ENCODE data around the gene FRMD5. TPM values are rescaled to one million over a fixed set of nuclear protein-coding genes. Genes with fewer than 3 reads are reported as not detected.
A peak's percentile ranks its signal among the peaks of the same experiment; 100 is the strongest.
"Not testable (repeated sequence)": the region's sequence is repeated elsewhere in the genome, so short reads cannot be mapped to it uniquely, and the experiment has no call there.

Gene FRMD5
- total RNA-seq, 1 donor from 2014 or later: 42.5 TPM

DNA sequence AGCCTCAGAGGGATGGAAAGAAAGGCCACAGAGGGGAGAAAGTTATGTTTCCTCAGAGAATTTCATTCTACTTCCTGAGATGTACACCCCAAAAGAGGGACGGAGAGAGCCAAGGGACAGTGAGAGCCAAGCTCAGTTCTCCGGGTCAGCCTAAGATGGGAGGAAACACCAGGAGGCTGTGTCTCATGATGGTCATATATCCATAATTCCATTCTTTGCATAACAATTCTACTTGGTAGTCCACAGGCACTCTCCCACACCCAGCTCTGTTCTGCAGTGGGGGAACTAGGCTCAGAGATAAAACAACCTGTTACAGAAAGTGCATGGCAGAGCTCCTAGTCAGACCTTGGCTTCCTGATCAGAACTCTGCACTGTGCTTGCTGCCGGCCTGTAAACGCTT, 313.8 kb downstream of the FRMD5 start:
- intact Hi-C loops (cut with micrococcal nuclease): no loop called here
- DNase-seq (no peak), ATAC-seq (peak; percentile 18)

DNA sequence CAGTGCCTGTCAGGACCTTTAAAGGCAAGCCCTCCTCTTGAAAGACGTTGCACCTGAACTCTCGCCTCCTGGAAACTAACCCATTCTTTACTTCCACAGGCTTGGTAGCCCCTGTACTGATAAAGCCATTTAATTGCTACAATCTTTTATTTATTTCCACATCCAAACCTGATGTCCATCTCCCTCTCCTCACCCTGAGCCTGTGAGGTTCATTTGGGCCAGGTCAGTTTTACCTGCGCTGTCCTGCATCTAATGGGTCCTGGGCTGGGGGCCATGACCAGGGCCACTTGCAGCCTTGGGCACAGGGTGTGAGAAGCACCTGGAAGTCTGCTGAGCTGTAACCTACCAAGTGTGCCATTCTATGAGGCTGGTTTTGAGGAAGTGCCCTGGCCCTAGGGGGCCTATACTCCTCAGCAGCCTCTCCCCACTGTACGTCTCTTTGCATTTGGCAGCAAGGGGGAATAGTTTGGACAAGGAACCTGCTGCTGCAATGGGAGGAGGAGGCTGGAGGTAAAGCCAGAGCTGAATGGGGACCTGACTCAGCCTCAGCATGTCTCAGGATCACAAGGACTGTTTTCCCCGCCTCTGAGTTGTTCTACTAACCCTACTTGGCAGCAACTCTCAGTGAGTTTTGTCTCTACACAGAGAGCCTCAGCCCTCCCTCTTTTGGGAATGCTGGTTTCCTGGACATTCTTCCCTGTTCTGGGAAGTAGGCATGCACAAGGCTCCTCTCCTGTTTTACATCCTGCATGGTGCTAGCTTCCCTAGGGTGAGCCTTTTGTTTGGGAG, 314.5 kb downstream of the FRMD5 start:
- DNase-seq (no peak), ATAC-seq (peak; percentile 21)
- intact Hi-C loops (cut with micrococcal nuclease): no loop called here

- intact Hi-C loops (cut with micrococcal nuclease): no loop called here
- DNase-seq: peak; percentile 66
- ATAC-seq: peak; percentile 84
Observed at GRCh38 chr15:43879386-43880355, 315.4 kb downstream of the FRMD5 start.

DNA sequence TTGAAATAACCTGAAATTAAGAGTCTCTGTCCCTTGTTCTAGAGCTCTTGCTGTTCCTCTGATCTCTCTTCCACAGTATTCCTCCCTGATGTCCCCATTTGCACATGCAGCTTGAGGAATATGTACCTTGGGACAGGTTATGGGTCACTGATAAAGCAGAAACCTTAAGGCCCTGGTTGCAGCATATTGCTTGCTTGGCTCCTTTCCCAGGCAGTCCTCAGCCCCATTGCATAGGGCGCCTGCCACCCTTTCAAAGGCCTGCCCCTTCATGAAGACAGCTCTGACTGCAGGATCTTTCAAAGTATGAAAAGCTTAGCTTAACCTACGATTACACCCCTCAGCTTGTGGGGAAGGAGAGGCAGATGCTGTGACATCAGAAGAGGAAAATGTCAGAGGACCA, 316.6 kb downstream of the FRMD5 start:
- DNase-seq: no peak
- peak; percentile 43 for ATAC-seq
- intact Hi-C loops (cut with micrococcal nuclease): no loop called here

DNA sequence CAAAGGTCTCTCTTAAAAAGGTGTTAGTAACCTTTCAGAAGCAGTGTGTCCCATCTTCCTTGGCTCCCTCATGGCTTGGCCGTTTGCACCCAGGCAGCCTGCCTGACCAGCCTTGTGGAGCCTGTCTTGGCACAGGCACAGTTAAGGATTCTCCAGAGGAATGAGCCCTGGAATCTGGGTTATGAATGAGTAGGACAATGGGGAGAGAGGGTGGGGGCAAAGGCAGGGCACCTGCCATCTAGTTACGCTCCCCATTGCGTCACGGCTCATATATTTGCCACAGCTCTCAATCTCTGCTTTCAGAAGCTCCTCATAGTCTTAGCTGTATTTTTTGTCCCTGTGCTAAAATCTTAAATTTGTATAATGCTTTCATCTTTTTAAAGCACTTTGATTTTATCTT, 317.7 kb downstream of the FRMD5 start:
- DNase-seq (peak; percentile 49), ATAC-seq (peak; percentile 43)
- intact Hi-C loops (cut with micrococcal nuclease): no loop called here

DNA sequence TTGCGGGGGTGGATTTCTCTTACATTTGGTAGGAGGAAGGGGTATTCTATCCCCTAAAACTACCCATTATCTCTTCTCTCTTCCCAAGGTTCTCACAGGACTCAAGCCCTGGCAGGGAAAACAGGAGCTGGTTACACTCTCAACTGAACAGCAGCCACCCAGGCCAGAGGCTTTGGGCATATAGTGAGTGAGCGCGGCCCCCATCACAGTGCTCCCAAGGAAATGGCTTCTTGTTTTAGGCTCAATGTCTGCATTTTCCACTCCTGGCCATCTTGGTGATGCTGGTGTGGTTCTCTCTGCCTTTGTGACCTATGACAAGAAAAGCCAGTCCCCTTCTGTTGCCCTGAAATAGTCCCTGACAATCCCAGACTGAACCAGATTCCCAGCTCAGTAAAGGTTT, 318.2 kb downstream of the FRMD5 start:
- intact Hi-C loops (cut with micrococcal nuclease): no loop called here
- ATAC-seq (no peak), DNase-seq (no peak)

GRCh38 chr15:43873651-43874050, 321.4 kb downstream of the FRMD5 start:
- ATAC-seq (no peak), DNase-seq (no peak)
- intact Hi-C loops (cut with micrococcal nuclease): no loop called here

- peak; percentile 72 for ATAC-seq
- intact Hi-C loops (cut with micrococcal nuclease): no loop called here
- no peak for DNase-seq
Observed at GRCh38 chr15:43872416-43873020, 322.6 kb downstream of the FRMD5 start.

DNA sequence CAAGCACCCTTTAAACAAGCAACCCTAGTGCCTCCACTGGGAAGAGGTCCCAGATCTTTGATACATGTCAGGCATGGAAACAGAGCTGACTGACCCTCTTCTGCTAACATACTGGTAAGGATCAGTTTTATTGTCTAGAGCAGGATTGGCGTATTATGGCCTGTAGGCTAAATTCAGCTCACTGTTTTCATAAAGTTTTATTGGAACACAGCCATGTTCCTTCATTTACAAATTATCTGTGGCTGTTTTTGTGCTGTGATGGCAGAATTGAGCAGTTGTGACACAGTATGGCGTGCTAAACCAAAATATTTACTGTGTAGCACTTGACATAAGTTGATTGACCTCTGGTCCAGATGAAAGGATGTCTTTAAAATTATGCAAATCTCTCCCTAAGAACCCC, 323.2 kb downstream of the FRMD5 start:
- intact Hi-C loops (cut with micrococcal nuclease): no loop called here
- ATAC-seq (peak; percentile 44), DNase-seq (no peak)

- ATAC-seq (no peak), DNase-seq (no peak)
- intact Hi-C loops (cut with micrococcal nuclease): no loop called here
Observed at GRCh38 chr15:43868406-43868805, 326.7 kb downstream of the FRMD5 start.

- intact Hi-C loops (cut with micrococcal nuclease): no loop called here
- DNase-seq (no peak), ATAC-seq (no peak)
Observed at GRCh38 chr15:43867096-43867495, 328.0 kb downstream of the FRMD5 start.

DNA sequence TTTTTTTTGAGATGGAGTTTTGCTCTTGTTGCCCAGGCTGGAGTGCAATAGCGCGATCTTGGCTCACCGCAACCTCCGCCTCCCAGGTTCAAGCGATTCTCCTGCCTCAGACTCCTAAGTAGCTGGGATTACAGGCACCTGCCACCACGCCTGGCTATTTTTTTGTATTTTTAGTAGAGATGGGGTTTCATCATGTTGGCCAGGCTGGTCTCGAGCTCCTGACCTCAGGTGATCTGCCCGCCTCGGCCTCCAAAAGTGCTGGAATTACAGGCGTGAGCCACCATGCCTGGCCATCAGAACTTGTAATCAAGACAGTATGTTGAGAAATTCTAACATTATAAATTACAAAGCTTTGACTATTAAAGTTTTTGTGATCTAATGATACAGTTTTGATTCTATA, 328.4 kb downstream of the FRMD5 start:
- intact Hi-C loops (cut with micrococcal nuclease); ATAC-seq; DNase-seq: not testable (repeated sequence)

DNA sequence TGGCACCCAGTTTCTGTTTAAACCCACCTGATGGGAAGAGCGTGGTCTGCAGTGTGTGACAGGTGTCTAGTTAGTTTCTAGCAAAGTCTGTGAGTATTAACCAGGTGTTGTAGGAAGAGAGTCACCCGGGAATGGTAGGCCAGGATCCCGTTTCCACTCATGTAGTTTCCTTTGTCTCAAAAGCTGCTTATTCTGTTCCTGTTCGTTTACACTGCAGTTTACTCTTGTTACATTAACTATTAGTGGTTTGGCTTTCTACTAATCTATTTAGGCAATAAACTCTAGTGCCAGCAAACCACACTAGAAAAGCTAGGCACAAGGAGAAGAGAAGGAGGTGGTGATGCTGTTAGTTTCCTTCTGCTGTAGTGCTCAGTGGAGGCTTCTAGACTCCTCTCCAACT, 335.5 kb downstream of the FRMD5 start:
- intact Hi-C loops (cut with micrococcal nuclease): no loop called here
- DNase-seq (no peak), ATAC-seq (no peak)

DNA sequence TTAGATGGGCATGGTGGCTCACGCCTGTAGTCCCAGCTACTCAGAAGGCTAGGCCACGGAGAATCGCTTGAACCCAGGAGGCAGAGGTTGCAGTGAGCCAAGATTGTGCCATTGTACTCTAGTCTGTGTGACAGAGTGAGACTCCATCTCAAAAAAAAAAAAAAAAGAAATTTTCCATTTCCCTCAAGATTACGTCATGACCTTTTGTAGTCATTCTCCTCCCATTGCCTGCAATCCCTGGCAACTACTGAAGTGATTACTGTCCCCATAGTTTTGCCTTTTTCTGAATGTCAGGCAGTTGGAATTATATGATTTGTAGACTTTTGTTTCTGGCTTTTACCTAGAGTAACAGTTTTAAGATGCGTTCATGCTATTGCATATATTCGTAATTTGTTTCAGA, 340.3 kb downstream of the FRMD5 start:
- ATAC-seq (no peak), DNase-seq (no peak)
- intact Hi-C loops (cut with micrococcal nuclease): no loop called here

DNA sequence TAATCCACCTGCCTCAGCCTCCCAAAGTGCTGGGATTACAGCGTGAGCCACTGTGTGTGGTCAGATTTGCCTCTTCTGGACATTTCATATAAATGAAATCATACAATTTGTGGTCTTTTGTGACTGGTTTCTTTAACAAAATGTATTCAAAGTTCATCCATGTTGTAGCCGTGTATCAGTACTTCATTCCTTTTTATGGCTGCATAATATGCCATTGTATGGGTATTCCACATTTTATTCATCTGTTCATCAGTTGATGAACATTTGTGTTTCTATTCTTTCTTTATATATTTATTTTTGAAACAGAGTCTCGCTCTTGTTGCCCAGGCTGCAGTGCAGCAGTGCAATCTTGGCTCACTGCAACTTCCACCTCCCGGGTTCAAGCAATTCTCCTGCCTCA, 342.5 kb downstream of the FRMD5 start:
- intact Hi-C loops (cut with micrococcal nuclease): no loop called here

DNA sequence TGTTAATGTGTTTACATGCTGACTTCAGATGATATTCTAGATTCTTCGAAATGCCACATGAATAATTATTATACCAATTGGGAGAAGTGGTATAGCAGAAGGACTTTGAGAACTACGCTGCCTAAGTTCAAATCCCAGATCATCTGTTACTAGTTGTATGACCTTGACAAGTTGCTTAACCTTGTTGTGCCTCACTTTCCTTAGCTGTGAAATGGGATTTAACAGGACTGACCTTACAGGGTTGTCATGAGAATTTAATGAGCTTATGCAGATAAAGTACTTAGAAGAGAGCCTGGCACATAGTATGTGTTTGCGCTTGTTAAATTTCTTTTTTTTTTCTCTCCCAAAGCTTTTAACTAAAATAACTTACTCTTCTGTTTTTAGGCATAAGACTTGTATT, 343.8 kb downstream of the FRMD5 start:
- no peak for ATAC-seq
- intact Hi-C loops (cut with micrococcal nuclease): no loop called here

More for the DNA sequence above, 342.5 kb downstream of the FRMD5 start:
- ATAC-seq (no peak), DNase-seq (no peak)

DNA sequence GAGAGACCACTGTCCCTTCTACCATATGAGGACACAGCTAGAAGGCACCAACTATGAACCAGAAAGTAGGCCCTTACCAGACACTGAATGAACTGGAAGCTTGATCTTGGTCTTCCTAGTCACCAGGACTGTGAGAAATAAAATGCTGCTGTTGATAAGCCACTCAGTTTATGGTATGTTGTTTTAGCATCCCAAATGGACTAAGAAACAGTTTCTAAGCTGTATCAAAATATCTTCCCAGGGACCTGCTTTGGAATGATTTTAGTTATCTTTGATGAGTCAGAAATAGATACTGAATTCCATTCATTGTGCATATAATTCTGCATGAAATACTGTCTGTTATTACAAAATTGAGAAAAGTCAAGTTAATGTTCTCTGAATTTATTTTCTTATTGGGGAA, 349.6 kb downstream of the FRMD5 start:
- no peak for ATAC-seq
- intact Hi-C loops (cut with micrococcal nuclease): no loop called here
- no peak for DNase-seq

More for the DNA sequence above, 343.8 kb downstream of the FRMD5 start:
- no peak for DNase-seq

GRCh38 chr15:43832485-43832884, 362.6 kb downstream of the FRMD5 start:
- ATAC-seq; intact Hi-C loops (cut with micrococcal nuclease); DNase-seq: not testable (repeated sequence)

DNA sequence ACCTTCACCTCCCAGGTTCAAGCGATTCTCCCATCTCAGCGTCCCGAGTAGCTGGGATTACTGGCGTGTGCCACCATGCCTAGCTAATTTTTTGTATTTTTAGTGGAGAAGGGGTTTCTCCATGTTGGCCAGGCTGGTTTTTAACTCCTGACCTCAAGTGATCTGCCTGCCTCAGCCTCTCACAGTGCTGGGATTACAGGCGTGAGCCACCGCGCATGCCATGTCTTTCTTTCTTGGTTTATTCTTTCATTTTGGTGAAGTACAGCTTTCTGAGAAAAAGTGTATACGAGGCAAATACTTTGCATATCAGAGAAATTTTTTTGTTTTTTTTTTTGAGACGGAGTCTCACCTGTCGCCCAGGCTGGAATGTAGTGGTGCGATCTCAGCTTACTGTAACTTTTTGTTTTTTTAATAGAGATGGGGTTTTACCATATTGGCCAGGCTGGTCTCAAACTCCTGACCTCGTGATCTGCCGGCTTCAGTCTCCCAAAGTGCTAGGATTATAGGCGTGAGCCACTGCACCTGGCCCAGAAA, 363.5 kb downstream of the FRMD5 start:
- intact Hi-C loops (cut with micrococcal nuclease); DNase-seq; ATAC-seq: not testable (repeated sequence)
